ENCODE measurements around the gene LMX1B.

DNA sequence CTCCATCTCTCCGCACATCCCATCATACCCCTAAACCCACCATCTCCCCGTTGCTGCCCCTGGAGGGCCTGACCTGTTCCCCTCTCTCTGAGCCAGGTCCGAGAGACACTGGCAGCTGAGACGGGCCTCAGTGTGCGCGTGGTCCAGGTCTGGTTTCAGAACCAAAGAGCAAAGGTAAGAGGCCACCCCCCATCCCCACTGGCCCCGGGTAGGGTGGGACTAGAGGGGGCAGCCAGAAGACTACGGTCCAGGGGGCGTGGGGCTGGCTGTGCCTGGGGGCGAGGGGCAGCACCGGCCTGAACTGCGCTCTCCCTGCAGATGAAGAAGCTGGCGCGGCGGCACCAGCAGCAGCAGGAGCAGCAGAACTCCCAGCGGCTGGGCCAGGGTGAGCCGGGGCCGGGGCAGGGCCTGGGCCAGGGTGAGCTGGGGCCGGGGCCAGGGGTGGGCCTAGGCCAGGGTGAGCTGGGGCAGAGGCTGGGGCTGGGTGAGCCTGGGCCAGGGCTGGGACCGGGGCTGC, 79.8 kb downstream of the LMX1B start:
- TF ChIP-seq, protein P1, sequence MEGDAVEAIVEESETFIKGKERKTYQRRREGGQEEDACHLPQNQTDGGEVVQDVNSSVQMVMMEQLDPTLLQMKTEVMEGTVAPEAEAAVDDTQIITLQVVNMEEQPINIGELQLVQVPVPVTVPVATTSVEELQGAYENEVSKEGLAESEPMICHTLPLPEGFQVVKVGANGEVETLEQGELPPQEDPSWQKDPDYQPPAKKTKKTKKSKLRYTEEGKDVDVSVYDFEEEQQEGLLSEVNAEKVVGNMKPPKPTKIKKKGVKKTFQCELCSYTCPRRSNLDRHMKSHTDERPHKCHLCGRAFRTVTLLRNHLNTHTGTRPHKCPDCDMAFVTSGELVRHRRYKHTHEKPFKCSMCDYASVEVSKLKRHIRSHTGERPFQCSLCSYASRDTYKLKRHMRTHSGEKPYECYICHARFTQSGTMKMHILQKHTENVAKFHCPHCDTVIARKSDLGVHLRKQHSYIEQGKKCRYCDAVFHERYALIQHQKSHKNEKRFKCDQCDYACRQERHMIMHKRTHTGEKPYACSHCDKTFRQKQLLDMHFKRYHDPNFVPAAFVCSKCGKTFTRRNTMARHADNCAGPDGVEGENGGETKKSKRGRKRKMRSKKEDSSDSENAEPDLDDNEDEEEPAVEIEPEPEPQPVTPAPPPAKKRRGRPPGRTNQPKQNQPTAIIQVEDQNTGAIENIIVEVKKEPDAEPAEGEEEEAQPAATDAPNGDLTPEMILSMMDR (IDR thresholded peaks at IDR 0.05; ENCODE audit: low read depth, low read length): no peak
- TF ChIP-seq POLR2A (IDR thresholded peaks at IDR 0.05; ENCODE audit: extremely low read depth, insufficient read length): no peak
